Measurements from ENCODE around the gene MEIS1.

DNA sequence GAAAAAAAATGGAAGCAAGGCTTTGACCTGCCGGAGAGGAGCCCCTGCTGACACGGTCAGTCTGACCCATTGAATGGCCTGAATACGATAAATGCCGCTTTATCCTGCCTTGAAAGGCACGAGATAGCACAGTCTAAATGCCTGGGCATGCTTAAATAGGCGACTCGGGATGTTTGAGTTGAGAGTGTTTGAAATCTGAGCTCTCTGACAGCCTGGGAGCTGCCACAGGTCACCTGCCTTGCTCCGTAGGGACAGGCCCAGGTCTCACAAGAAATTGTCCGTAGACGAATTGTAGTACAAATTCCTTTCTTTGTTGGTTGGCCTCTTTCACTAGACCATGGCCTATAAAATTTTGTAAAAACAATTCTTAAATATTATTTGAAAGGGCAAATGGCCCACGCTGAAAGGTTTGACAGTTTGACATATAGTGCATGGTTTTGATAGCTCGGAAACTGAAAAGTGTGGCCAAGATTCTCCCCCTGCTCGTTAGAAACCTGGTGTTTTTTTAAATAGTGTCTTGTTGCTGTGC lies 72.8 kb downstream of the MEIS1 start:
- TF ChIP-seq EZH2 (IDR thresholded peaks at IDR 0.05; ENCODE audit: insufficient read depth, poor library complexity, severe bottlenecking) (no peak), EZH2phosphoT487 (IDR thresholded peaks at IDR 0.05; ENCODE audit: insufficient read depth, low read depth) (no peak)

All from GM23248 (cell line).